Skeletal muscle tissue (tissue), 4 donors: ENCODE measurements around the gene PKD1. TPM values are rescaled to one million over a fixed set of nuclear protein-coding genes. Genes with fewer than 3 reads are reported as not detected.
A peak's percentile ranks its signal among the peaks of the same experiment; 100 is the strongest.
"Not testable (repeated sequence)": the region's sequence is repeated elsewhere in the genome, so short reads cannot be mapped to it uniquely, and the experiment has no call there.

Experiments used
- H3K27ac ChIP-seq: one replicate; pipeline ENCODE4 v1.7.0; 2013; ENCODE audit warnings: mild to moderate bottlenecking, low read depth, low read length, inconsistent platforms
- H3K27me3 ChIP-seq, 3 donors: one replicate each; pipeline ENCODE4 v1.7.0; 2013; ENCODE audit warnings: low read length in 3 of 3; ENCODE audit not compliant: control insufficient read depth in 3 of 3, insufficient read depth in 3 of 3
- H3K36me3 ChIP-seq, 3 donors: one replicate each; pipeline ENCODE4 v1.7.0; 2013; ENCODE audit warnings: low read length in 3 of 3; ENCODE audit not compliant: control insufficient read depth in 3 of 3, insufficient read depth in 3 of 3
- H3K4me1 ChIP-seq, 3 donors: one replicate each; pipeline ENCODE4 v1.7.0; 2013; ENCODE audit warnings: low read length in 3 of 3, mild to moderate bottlenecking in 3 of 3; ENCODE audit not compliant: control insufficient read depth in 3 of 3, insufficient read depth in 3 of 3
- H3K4me3 ChIP-seq, 3 donors: one replicate each; pipeline ENCODE4 v1.7.0; 2013; ENCODE audit warnings: low read length in 3 of 3
- H3K9ac ChIP-seq, 3 donors: one replicate each; pipeline ENCODE4 v1.7.0; 2013; ENCODE audit warnings: low read length in 3 of 3, mild to moderate bottlenecking in 3 of 3, moderate library complexity in 2 of 3, low read depth in 1 of 3
- H3K9me3 ChIP-seq, 3 donors: one replicate each; pipeline ENCODE4 v1.7.0; 2013; ENCODE audit warnings: low read length in 3 of 3; ENCODE audit not compliant: control insufficient read depth in 3 of 3
- total RNA-seq: library from RNA; depleted of rRNA; stranded (reverse); fragments of >200 nt; gene quantifications from one replicate; pipeline ENCODE4 v1.2.3, GENCODE V29; 2014
- donor health status: Osteomylitis.

PKD1 gene
- total RNA-seq, 1 donor from 2014 or later: 88.7 TPM

GRCh38 chr16:2125609-2126008 lies 10.1 kb downstream of the PKD1 start:
- H3K9me3 ChIP-seq, H3K27me3 ChIP-seq, H3K36me3 ChIP-seq: not testable (repeated sequence)
- Histone ChIP-seq H3K4me1 (peaks cover 65 to 80% (median 77%) of the 10 kb centered on the region in 3 donors), H3K4me3 (peak overlapping the region; percentile 14 to 67 (median 54)), H3K9ac (peak overlapping the region; percentile 51 to 87 (median 79)), H3K27ac (peak overlapping the region; percentile 90)

GRCh38 chr16:2124694-2125444 lies 10.8 kb downstream of the PKD1 start:
- Histone ChIP-seq H3K27ac (peak overlapping the region; percentile 90), H3K4me1 (peaks cover 62 to 78% (median 72%) of the 10 kb centered on the region in 3 donors), H3K9ac (peak overlapping the region; percentile 51 to 87 (median 79)), H3K4me3 (peak overlapping the region in 2 of 3 donors; percentile 56 to 67)
- not testable (repeated sequence) for H3K9me3 ChIP-seq, H3K36me3 ChIP-seq, H3K27me3 ChIP-seq

- H3K4me3 ChIP-seq: peak overlapping the region in 2 of 3 donors; percentile 56 to 67
- not testable (repeated sequence) for H3K27me3 ChIP-seq, H3K36me3 ChIP-seq, H3K9me3 ChIP-seq
- peaks cover 62 to 75% (median 70%) of the 10 kb centered on the region in 3 donors for H3K4me1 ChIP-seq
- H3K27ac ChIP-seq: peak overlapping the region; percentile 90
- peak overlapping the region; percentile 43 to 87 (median 79) for H3K9ac ChIP-seq
These were observed 11.4 kb downstream of the PKD1 start for GRCh38 chr16:2124377-2124693.

- Histone ChIP-seq H3K4me1 (peaks cover 62 to 75% (median 72%) of the 10 kb centered on the region in 3 donors), H3K27ac (peak overlapping the region; percentile 90), H3K4me3 (peak overlapping the region in 2 of 3 donors; percentile 41 to 67), H3K9ac (peak overlapping the region; percentile 43 to 87 (median 79))
- H3K36me3 ChIP-seq, H3K27me3 ChIP-seq, H3K9me3 ChIP-seq: not testable (repeated sequence)
These were observed 11.9 kb downstream of the PKD1 start for GRCh38 chr16:2123706-2124376.

GRCh38 chr16:2122934-2123683 lies 12.6 kb downstream of the PKD1 start:
- Histone ChIP-seq H3K4me1 (peaks cover 57 to 69% (median 68%) of the 10 kb centered on the region in 3 donors), H3K27ac (peak overlapping the region; percentile 90), H3K9ac (peak overlapping the region in 2 of 3 donors; percentile 45 to 87)
- H3K36me3 ChIP-seq, H3K4me3 ChIP-seq, H3K27me3 ChIP-seq, H3K9me3 ChIP-seq: not testable (repeated sequence)

- Histone ChIP-seq H3K36me3 (no peaks in the 10 kb centered on the region), H3K27ac (peak overlapping the region; percentile 66), H3K4me1 (peaks cover 54 to 66% (median 65%) of the 10 kb centered on the region in 3 donors), H3K9ac (peak overlapping the region; percentile 45 to 76 (median 51)), H3K9me3 (no peaks in the 10 kb centered on the region), H3K27me3 (no peaks in the 10 kb centered on the region), H3K4me3 (peak overlapping the region in 1 of 3 donors; percentile 45)
These were observed 13.3 kb downstream of the PKD1 start for GRCh38 chr16:2122429-2122828.

- Histone ChIP-seq H3K27me3 (no peaks in the 10 kb centered on the region), H3K9me3 (no peaks in the 10 kb centered on the region), H3K9ac (peak overlapping the region in 2 of 3 donors; percentile 62 to 76), H3K27ac (peak overlapping the region; percentile 66), H3K4me3 (peak overlapping the region in 2 of 3 donors; percentile 32 to 49), H3K4me1 (peaks cover 48 to 61% (median 59%) of the 10 kb centered on the region in 3 donors), H3K36me3 (no peaks in the 10 kb centered on the region)
These were observed 13.8 kb downstream of the PKD1 start for GRCh38 chr16:2121853-2122252.

GRCh38 chr16:2121325-2121724 lies 14.4 kb downstream of the PKD1 start:
- not testable (repeated sequence) for H3K9me3 ChIP-seq, H3K27me3 ChIP-seq, H3K36me3 ChIP-seq
- H3K27ac ChIP-seq: peak overlapping the region; percentile 66
- H3K4me1 ChIP-seq: peaks cover 43 to 57% (median 54%) of the 10 kb centered on the region in 3 donors
- peak overlapping the region in 1 of 3 donors; percentile 32 for H3K4me3 ChIP-seq
- peak overlapping the region in 2 of 3 donors; percentile 62 to 76 for H3K9ac ChIP-seq

- H3K27me3 ChIP-seq, H3K9me3 ChIP-seq, H3K36me3 ChIP-seq, H3K9ac ChIP-seq, H3K4me3 ChIP-seq, H3K27ac ChIP-seq: not testable (repeated sequence)
- peaks cover 24 to 37% (median 36%) of the 10 kb centered on the region in 3 donors for H3K4me1 ChIP-seq
These were observed 17.6 kb downstream of the PKD1 start for GRCh38 chr16:2117960-2118722.
